Omental fat pad (tissue), 4 donors: Measurements from ENCODE around the gene GLIS1. TPM values are rescaled to one million over a fixed set of nuclear protein-coding genes. Genes with fewer than 3 reads are reported as not detected.

Experiments used
- ATAC-seq: fragments of 150-250 bp; one replicate; pipeline ENCODE4 v1.9.1; 2016; ENCODE audit warnings: mild to moderate bottlenecking, moderate library complexity; ENCODE audit not compliant: low FRiP score
- DNase-seq: peaks from one replicate; pipeline ENCODE4 v3.0.0-alpha.2; 2019; ENCODE audit warnings: low spot score
- CTCF ChIP-seq, 3 donors: fragments of 450-650 bp; IDR thresholded peaks; one replicate each; pipeline ENCODE4 v1.5.1; 2016 to 2017; ENCODE audit warnings: antibody characterized with exemption in 3 of 3, mild to moderate bottlenecking in 3 of 3, moderate library complexity in 2 of 3
- total RNA-seq, 4 donors: library from RNA; depleted of rRNA; stranded (reverse); fragments of >200 nt; gene quantifications; one replicate each; pipeline ENCODE4 v1.1.0, GENCODE V29; 2016

GLIS1 gene
- total RNA-seq, 4 donors from 2014 or later = 0.19 to 1.4 (median 0.75) TPM

- DNase-seq = no peak
- TF ChIP-seq CTCF (IDR thresholded peaks at IDR 0.05) = no peak
- no peak for ATAC-seq
Observed at GRCh38 chr1:53626616-53627015, 112.3 kb downstream of the GLIS1 start.

- ATAC-seq (no peak), DNase-seq (no peak)
- TF ChIP-seq CTCF (IDR thresholded peaks at IDR 0.05) = no peak
Observed at GRCh38 chr1:53625766-53626520, 113.0 kb downstream of the GLIS1 start.

GRCh38 chr1:53625049-53625448 is 113.9 kb downstream of the GLIS1 start:
- ATAC-seq (peak; percentile 47), DNase-seq (no peak)
- no peak for TF ChIP-seq CTCF (IDR thresholded peaks at IDR 0.05)

- ATAC-seq = no peak
- no peak for TF ChIP-seq CTCF (IDR thresholded peaks at IDR 0.05)
- no peak for DNase-seq
Observed at GRCh38 chr1:53622531-53622930, 116.4 kb downstream of the GLIS1 start.

GRCh38 chr1:53621144-53621543 is 117.8 kb downstream of the GLIS1 start:
- ATAC-seq (no peak), DNase-seq (no peak)
- no peak for TF ChIP-seq CTCF (IDR thresholded peaks at IDR 0.05)

- no peak for TF ChIP-seq CTCF (IDR thresholded peaks at IDR 0.05)
Observed at GRCh38 chr1:53620061-53620855, 118.7 kb downstream of the GLIS1 start.

More at GRCh38 chr1:53620061-53620855, 118.7 kb downstream of the GLIS1 start:
- ATAC-seq = no peak
- no peak for DNase-seq
